GM12878 (cell line): ENCODE data around the gene UBR3.

Experiments
- ATF3 ChIP-seq: IDR thresholded peaks from 2 replicates; pipeline ENCODE4 v1.6.1; 2011; ENCODE audit warnings: low read depth, mild to moderate bottlenecking, low read length, moderate library complexity, borderline replicate concordance; ENCODE audit errors: extremely low read depth
- CTCF ChIP-seq, 3 experiments: IDR thresholded peaks in 2 of 3; conservative IDR thresholded peaks in 1 of 3; 2 replicates each; pipeline ENCODE4 v1.5.1; 2011; ENCODE audit warnings: low read depth in 3 of 3, low read length in 3 of 3, mild to moderate bottlenecking in 3 of 3, control low read depth in 2 of 3, moderate library complexity in 2 of 3, inconsistent platforms in 1 of 3, mixed read lengths in 1 of 3; ENCODE audit not compliant: control insufficient read depth in 2 of 3, insufficient read depth in 1 of 3; ENCODE audit errors: extremely low read depth in 1 of 3
- ELK1 ChIP-seq: IDR thresholded peaks from 2 replicates; pipeline ENCODE4 v1.6.1; 2012; ENCODE audit warnings: low read depth, low read length, improper control_type of control experiment
- EP300 ChIP-seq, 2 experiments: fragments of 150-350 bp in 1 of 2; IDR thresholded peaks; 2 replicates each; pipeline ENCODE4 v1.6.1; 2011 to 2012; ENCODE audit warnings: low read depth in 2 of 2, low read length in 2 of 2, borderline replicate concordance in 1 of 2, improper control_type of control experiment in 1 of 2, inconsistent platforms in 1 of 2; ENCODE audit not compliant: control insufficient read depth in 1 of 2
- FOXM1 ChIP-seq: IDR thresholded peaks from 2 replicates; pipeline ENCODE4 v1.6.1; 2012; ENCODE audit warnings: low read depth, mild to moderate bottlenecking, inconsistent platforms, low read length, moderate library complexity
- PKNOX1 ChIP-seq: fragments of 450-650 bp; IDR thresholded peaks from 2 replicates; pipeline ENCODE4 v1.6.1; 2016; ENCODE audit warnings: mild to moderate bottlenecking
- POLR2A ChIP-seq: IDR thresholded peaks from 2 replicates; pipeline ENCODE4 v1.6.1; 2011; ENCODE audit warnings: low read depth, mild to moderate bottlenecking, low read length
- POLR2AphosphoS5 ChIP-seq: IDR thresholded peaks from 2 replicates; pipeline ENCODE4 v1.6.1; 2011; ENCODE audit warnings: mild to moderate bottlenecking, low read length, inconsistent platforms
- RAD21 ChIP-seq: IDR thresholded peaks from 2 replicates; pipeline ENCODE4 v1.6.1; 2011; ENCODE audit warnings: mild to moderate bottlenecking, low read depth, low read length, moderate library complexity; ENCODE audit not compliant: insufficient read depth
- RBBP5 ChIP-seq: fragments of 200-600 bp; sonication (generic); conservative IDR thresholded peaks from 2 replicates; pipeline ENCODE4 v1.6.1; 2016
- RFX5 ChIP-seq: IDR thresholded peaks from 2 replicates; pipeline ENCODE4 v1.6.1; 2011; ENCODE audit warnings: low read depth, low read length, improper control_type of control experiment
- TAF1 ChIP-seq: IDR thresholded peaks from 2 replicates; pipeline ENCODE4 v1.6.1; 2011; ENCODE audit warnings: mild to moderate bottlenecking, low read depth, low read length, borderline replicate concordance

GRCh38 chr2:169819106-169819505 lies 8.1 kb upstream of the UBR3 start:
- TF ChIP-seq ATF3 = no peak
- TF ChIP-seq ELK1 = no peak
- TF ChIP-seq TAF1 = no peak
- TF ChIP-seq POLR2A = no peak
- no peak for TF ChIP-seq CTCF (IDR thresholded peaks at IDR 0.05 in 2 of 3, conservative IDR thresholded peaks at IDR 0.05 in 1 of 3; ENCODE audit: control insufficient read depth in 2 of 3, extremely low read depth in 1 of 3, insufficient read depth in 1 of 3, low read depth in 3 of 3, low read length in 3 of 3)
- no peak for TF ChIP-seq PKNOX1
- no peak for TF ChIP-seq RFX5
- TF ChIP-seq RAD21 = no peak
- TF ChIP-seq RBBP5 = no peak
- TF ChIP-seq FOXM1 = no peak
- no peak for TF ChIP-seq POLR2AphosphoS5
- no peak for TF ChIP-seq EP300 (IDR thresholded peaks at IDR 0.05; ENCODE audit: borderline replicate concordance in 1 of 2, control insufficient read depth in 1 of 2, low read depth in 2 of 2, low read length in 2 of 2)
